GM23248 (cell line): ENCODE data around the gene ADAMTSL4. TPM values are rescaled to one million over a fixed set of nuclear protein-coding genes. Genes with fewer than 3 reads are reported as not detected.

Experiments used
- DNase-seq: peaks from one replicate; pipeline ENCODE4 v3.0.0-alpha.2; 2015
- H2AFZ ChIP-seq: fragments of 200-600 bp; sonication (generic); 2 replicates; pipeline ENCODE4 v1.6.1; 2016; ENCODE audit warnings: antibody characterized with exemption
- H3F3A ChIP-seq: fragments of 200-600 bp; sonication (generic); 2 replicates; pipeline ENCODE4 v1.6.1; 2016; ENCODE audit warnings: mild to moderate bottlenecking, antibody characterized with exemption, mixed run types; ENCODE audit not compliant: insufficient read depth
- H3K27ac ChIP-seq: fragments of 200-600 bp; sonication (generic); 2 replicates; pipeline ENCODE4 v1.5.1; 2016; ENCODE audit warnings: mild to moderate bottlenecking
- H3K27me3 ChIP-seq: fragments of 200-600 bp; sonication (generic); replicated peaks from 2 replicates; pipeline ENCODE4 v1.6.1; 2016; ENCODE audit warnings: mild to moderate bottlenecking; ENCODE audit not compliant: insufficient read depth
- H3K36me3 ChIP-seq: fragments of 200-600 bp; sonication (generic); 2 replicates; pipeline ENCODE4 v1.6.1; 2016; ENCODE audit warnings: low read depth, mild to moderate bottlenecking
- H3K4me1 ChIP-seq: fragments of 200-600 bp; sonication (generic); 2 replicates; pipeline ENCODE4 v1.6.1; 2016; ENCODE audit warnings: mild to moderate bottlenecking; ENCODE audit not compliant: insufficient read depth
- H3K4me2 ChIP-seq: fragments of 200-600 bp; sonication (generic); one replicate; pipeline ENCODE4 v1.6.1; 2016; ENCODE audit warnings: mild to moderate bottlenecking; ENCODE audit not compliant: unreplicated experiment
- H3K4me3 ChIP-seq: fragments of 200-600 bp; sonication (generic); 2 replicates; pipeline ENCODE4 v1.5.1; 2016; ENCODE audit warnings: mild to moderate bottlenecking
- H3K79me2 ChIP-seq: fragments of 200-600 bp; sonication (generic); 2 replicates; pipeline ENCODE4 v1.6.1; 2016; ENCODE audit warnings: mild to moderate bottlenecking; ENCODE audit not compliant: insufficient read depth
- H3K9ac ChIP-seq: fragments of 200-600 bp; sonication (generic); 2 replicates; pipeline ENCODE4 v1.6.1; 2016; ENCODE audit warnings: mild to moderate bottlenecking
- H3K9me2 ChIP-seq: fragments of 200-600 bp; sonication (generic); 2 replicates; pipeline ENCODE4 v1.6.1; 2016; ENCODE audit warnings: mixed run types, mild to moderate bottlenecking, moderate library complexity; ENCODE audit not compliant: insufficient read depth
- H3K9me3 ChIP-seq: fragments of 200-600 bp; sonication (generic); one replicate; pipeline ENCODE4 v1.6.1; 2017; ENCODE audit warnings: low read depth
- H4K20me1 ChIP-seq: fragments of 200-600 bp; sonication (generic); 2 replicates; pipeline ENCODE4 v1.6.0; 2016; ENCODE audit not compliant: insufficient read depth
- EZH2 ChIP-seq: fragments of 200-600 bp; sonication (generic); IDR thresholded peaks from 2 replicates; pipeline ENCODE4 v1.6.1; 2018; ENCODE audit warnings: antibody characterized with exemption, mild to moderate bottlenecking; ENCODE audit not compliant: insufficient read depth, poor library complexity, severe bottlenecking
- EZH2phosphoT487 ChIP-seq: fragments of 200-600 bp; sonication (generic); IDR thresholded peaks from 2 replicates; pipeline ENCODE4 v1.6.1; 2018; ENCODE audit warnings: antibody characterized with exemption, moderate library complexity, mild to moderate bottlenecking, low read depth; ENCODE audit not compliant: insufficient read depth
- WGBS, 2 experiments: methylation state at CpG; one replicate each; pipeline ENCODE4 v1.1.6; 2015 to 2017; ENCODE audit warnings: low lambda C conversion rate in 2 of 2, low coverage in 1 of 2; ENCODE audit errors: missing lambda C conversion rate in 2 of 2; 5-methylcytosine and 5-hydroxymethylcytosine counted together
- in situ Hi-C: fragments of 300-500 bp; cut with MboI; formaldehyde crosslinking; loops from 2 replicates; pipeline ENCODE4 v1.15.0; 2020
- polyA plus RNA-seq: library from polyadenylated mRNA; unstranded; fragments of >200 nt; fragmentation: Nextera tagmentation; extraction: Ambion mirVana; gene quantifications from 2 replicates; pipeline ENCODE4 v1.2.1, GENCODE V29; 2016
- total RNA-seq: library from RNA; depleted of rRNA; stranded (reverse); fragments of >200 nt; shearing (Covaris generic); gene quantifications from 2 replicates; pipeline ENCODE4 v1.2.3, GENCODE V29; 2014

ADAMTSL4 gene
- total and polyA plus RNA-seq, 2 experiments from 2014 or later: 27.6 to 45.4 TPM

DNA sequence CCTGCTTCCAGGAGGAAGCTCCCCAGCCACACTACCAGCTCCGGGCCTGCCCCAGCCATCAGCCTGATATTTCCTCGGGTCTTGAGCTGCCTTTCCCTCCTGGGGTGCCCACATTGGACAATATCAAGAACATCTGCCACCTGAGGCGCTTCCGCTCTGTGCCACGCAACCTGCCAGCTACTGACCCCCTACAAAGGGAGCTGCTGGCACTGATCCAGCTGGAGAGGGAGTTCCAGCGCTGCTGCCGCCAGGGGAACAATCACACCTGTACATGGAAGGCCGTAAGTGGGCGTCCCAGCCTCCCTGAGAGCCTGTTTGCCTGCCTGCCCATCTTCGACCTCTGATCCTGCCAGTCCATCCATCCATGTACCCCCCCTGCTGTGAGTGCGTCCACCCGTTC lies 37.7 kb upstream of the ADAMTSL4 start:
- 92 to 95% methylated on average over 12 of the region's 12 CpGs for WGBS, 2 experiments

DNA sequence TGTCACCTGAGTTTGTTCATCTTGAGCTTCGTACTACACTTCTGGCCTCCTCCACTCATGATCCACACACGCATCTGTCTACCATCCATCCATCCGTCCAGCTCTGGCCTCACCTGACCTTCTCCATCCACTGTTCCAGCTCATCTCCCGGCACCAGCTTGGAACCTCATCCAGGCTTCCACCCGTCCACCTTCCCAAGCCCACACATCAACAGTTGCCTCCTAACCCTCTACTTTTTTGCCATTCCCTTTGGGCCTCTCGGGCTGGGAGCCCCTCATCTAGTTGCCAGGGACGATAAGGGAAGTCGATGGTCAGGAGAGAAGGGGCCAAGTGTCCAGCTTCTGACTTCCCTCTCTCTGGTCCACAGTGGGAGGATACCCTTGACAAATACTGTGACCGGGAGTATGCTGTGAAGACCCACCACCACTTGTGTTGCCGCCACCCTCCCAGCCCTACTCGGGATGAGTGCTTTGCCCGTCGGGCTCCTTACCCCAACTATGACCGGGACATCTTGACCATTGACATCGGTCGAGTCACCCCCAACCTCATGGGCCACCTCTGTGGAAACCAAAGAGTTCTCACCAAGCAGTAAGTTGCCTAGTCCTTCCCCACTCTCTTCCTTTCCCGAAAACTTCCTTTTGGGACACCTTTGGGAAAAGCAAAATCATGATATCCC lies 37.1 kb upstream of the ADAMTSL4 start:
- Histone ChIP-seq H3F3A (peaks cover 10% of the 10 kb centered on the region), H3K36me3 (no peaks in the 10 kb centered on the region), H3K9me3 (no peaks in the 10 kb centered on the region), H3K4me1 (peaks cover 36% of the 10 kb centered on the region), H3K79me2 (peaks cover 33% of the 10 kb centered on the region), H4K20me1 (no peaks in the 10 kb centered on the region), H3K27me3 (no peaks in the 10 kb centered on the region), H2AFZ (no peak overlapping the region), H3K9me2 (no peaks in the 10 kb centered on the region), H3K4me2 (no peak overlapping the region), H3K4me3 (no peak overlapping the region), H3K9ac (no peak overlapping the region), H3K27ac (no peak overlapping the region)
- in situ Hi-C loops: no loop called here
- no peak for DNase-seq
- WGBS, 2 experiments: 90 to 92% methylated on average over 17 of the region's 17 CpGs
- TF ChIP-seq EZH2phosphoT487: no peak
- no peak for TF ChIP-seq EZH2

More for the DNA sequence above, 37.7 kb upstream of the ADAMTSL4 start:
- Histone ChIP-seq H3K9me3 (no peaks in the 10 kb centered on the region), H3K36me3 (no peaks in the 10 kb centered on the region), H3K4me3 (no peak overlapping the region), H3K4me2 (no peak overlapping the region), H3K9me2 (no peaks in the 10 kb centered on the region), H4K20me1 (no peaks in the 10 kb centered on the region), H3K9ac (no peak overlapping the region), H3K27ac (no peak overlapping the region), H2AFZ (no peak overlapping the region), H3K27me3 (no peaks in the 10 kb centered on the region), H3F3A (peaks cover 10% of the 10 kb centered on the region), H3K79me2 (peaks cover 33% of the 10 kb centered on the region), H3K4me1 (peaks cover 34% of the 10 kb centered on the region)
- DNase-seq: no peak
- no peak for TF ChIP-seq EZH2phosphoT487
- no peak for TF ChIP-seq EZH2
- in situ Hi-C loops: no loop called here

DNA sequence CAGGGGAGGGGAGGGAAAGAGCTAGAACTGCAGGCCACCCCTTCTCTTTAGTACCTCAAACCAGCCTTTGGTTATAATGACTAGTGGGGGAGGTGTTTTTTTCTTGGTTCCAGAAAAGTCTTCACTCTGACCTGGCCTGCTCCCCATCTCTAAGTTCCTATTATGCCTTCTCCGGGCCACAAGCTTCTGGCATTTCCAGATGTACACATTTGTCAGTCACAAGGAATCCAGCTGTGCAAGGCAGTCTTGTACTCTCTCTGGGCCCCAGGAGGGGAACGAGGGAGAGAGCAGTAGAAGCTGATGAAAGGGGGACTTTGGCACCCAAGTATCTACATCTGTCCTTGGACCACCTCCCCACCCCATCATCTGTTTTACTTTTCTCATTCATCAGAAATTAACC lies 36.4 kb upstream of the ADAMTSL4 start:
- Histone ChIP-seq H3K9me3 (no peaks in the 10 kb centered on the region), H3K9me2 (no peaks in the 10 kb centered on the region), H3K4me3 (no peak overlapping the region), H3K27ac (no peak overlapping the region), H3K9ac (no peak overlapping the region), H2AFZ (no peak overlapping the region), H3K27me3 (no peaks in the 10 kb centered on the region), H3K36me3 (no peaks in the 10 kb centered on the region), H3K4me2 (no peak overlapping the region), H3F3A (peaks cover 6% of the 10 kb centered on the region; the same call in 1 of the 2 replicates), H4K20me1 (no peaks in the 10 kb centered on the region), H3K4me1 (peaks cover 32% of the 10 kb centered on the region), H3K79me2 (peaks cover 33% of the 10 kb centered on the region)
- WGBS, 2 experiments: 9 to 11% methylated on average over 2 of the region's 2 CpGs
- TF ChIP-seq EZH2phosphoT487 (no peak), EZH2 (no peak)
- DNase-seq: peak; percentile 19
- in situ Hi-C loops: no loop called here

DNA sequence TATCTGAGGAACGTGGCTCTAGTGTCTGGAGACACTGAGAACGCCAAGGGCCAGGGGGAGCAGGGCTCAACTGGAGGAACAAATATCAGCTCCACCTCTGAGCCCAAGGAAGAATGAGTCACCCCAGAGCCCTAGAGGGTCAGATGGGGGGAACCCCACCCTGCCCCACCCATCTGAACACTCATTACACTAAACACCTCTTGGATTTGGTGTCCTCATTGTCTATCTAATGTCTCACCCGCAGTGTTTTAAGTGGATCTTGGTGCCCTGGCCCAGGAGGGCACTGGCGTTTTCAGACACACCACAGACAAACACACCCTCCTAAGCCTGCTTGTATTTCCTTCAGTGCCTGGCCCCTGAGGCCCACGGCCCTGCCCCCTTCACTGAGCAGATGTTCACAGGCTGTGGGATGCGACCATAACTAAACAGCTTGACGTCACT lies 35.8 kb upstream of the ADAMTSL4 start:
- H3K9me3 ChIP-seq: no peaks in the 10 kb centered on the region
- no peak overlapping the region for H3K9ac ChIP-seq
- peaks cover 2% of the 10 kb centered on the region; the same call in 1 of the 2 replicates for H3F3A ChIP-seq
- H3K27ac ChIP-seq: no peak overlapping the region
- peak; percentile 56 for DNase-seq
- no peak overlapping the region for H3K4me3 ChIP-seq
- TF ChIP-seq EZH2phosphoT487 (no peak), EZH2 (no peak)
- H3K36me3 ChIP-seq: no peaks in the 10 kb centered on the region
- in situ Hi-C loops: no loop called here
- H3K27me3 ChIP-seq: no peaks in the 10 kb centered on the region
- no peak overlapping the region for H2AFZ ChIP-seq
- H3K4me1 ChIP-seq: peaks cover 28% of the 10 kb centered on the region
- peaks cover 28% of the 10 kb centered on the region for H3K79me2 ChIP-seq
- no peak overlapping the region for H3K4me2 ChIP-seq
- H3K9me2 ChIP-seq: no peaks in the 10 kb centered on the region
- H4K20me1 ChIP-seq: no peaks in the 10 kb centered on the region
- 44 to 45% methylated on average over 7 of the region's 7 CpGs for WGBS, 2 experiments
